HFF-Myc (cell line): Measurements from ENCODE around the gene LAMA4.

ENCODE experiments used
- DNase-seq: peaks from one replicate; pipeline ENCODE4 v3.0.0-alpha.2; 2011; ENCODE audit warnings: low read depth; ENCODE audit errors: extremely low read depth
- H3K4me3 ChIP-seq: replicated peaks from 2 replicates; pipeline ENCODE4 v1.5.1; 2011; ENCODE audit warnings: low read depth, mild to moderate bottlenecking, control low read depth, low read length
- CTCF ChIP-seq: IDR thresholded peaks from 2 replicates; pipeline ENCODE4 v1.5.1; 2012; ENCODE audit warnings: mild to moderate bottlenecking, low read depth, low read length, control low read depth; ENCODE audit errors: missing control alignments

Gene LAMA4

DNA sequence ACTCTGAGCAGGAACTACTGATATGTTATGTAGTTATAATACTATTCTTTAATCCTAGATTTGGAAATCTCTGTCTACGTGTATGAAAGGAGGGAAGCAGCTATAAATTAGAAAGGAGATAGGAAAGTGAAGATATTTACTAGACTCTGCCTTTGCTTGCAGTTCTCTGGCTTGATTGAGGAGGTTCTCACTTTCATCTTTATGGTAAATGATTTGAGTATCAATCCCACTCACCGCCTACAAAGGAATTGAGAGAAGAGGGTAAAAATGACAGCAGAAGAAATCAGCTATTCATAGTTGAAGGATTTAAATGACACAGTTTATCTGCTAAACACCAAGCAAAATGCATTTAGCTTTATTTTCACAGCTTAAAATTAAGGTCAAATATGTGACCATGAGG lies 99.7 kb downstream of the LAMA4 start:
- no peak for TF ChIP-seq CTCF
- DNase-seq = no peak
- H3K4me3 ChIP-seq = no peak overlapping the region

DNA sequence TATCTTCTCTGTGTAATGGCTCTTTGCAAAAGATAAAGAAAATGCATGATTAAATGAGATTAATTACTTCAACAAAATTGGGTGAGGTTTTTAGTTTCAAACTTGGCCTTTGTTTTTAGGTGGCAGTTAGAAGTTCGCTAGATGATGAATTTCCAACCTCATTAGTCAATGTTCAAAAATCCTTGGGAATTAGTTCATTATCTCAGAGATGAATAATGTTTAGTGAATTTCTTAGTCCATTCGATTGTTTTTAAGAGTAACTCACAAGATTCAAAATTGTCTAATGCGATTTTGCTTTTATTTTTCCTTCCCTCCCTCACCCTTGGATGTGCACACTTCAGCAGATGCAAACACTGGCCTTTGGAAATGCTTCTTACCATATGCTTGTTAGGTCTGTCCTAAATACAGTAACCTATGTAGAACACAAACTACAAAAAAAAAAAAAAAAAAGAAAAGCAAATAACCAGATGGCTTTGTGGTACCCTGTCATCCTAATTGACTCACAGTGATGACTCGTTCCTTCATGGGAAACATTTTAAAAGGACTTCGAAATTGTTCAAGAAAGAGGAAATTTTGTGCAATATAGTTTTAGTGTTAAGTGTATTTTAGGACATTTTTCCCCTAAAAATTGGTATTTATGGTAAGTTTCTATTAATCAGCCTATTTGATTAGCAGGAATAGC lies 100.3 kb downstream of the LAMA4 start:
- TF ChIP-seq CTCF = no peak
- no peak for DNase-seq
- H3K4me3 ChIP-seq = no peak overlapping the region

- no peak for TF ChIP-seq CTCF
- no peak for DNase-seq
- H3K4me3 ChIP-seq = no peak overlapping the region
Measured at GRCh38 chr6:112150363-112150762, 104.0 kb downstream of the LAMA4 start.

DNA sequence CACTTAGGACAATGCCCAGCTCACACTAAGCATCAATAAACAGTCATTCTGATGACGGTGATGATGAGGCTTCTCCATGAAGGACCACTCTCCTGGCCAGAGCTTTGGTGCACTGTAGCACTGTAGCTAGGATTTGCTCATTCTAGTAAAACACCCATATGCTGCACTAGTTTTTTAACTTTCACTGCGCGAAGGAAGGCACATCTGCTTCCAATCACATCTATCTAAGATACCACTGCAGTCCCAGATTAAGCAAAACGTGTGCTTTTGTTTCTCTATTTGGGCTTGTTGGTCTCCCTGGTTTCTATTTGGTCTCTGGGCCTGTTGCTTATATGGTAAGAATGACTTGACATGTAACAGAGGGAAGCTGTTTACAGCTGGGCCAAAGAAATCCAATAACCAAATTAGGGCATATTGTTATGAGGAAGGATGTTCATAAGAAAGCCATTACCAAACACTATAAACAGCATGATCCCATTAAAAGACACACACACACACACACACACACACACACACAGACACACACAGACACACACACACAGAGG lies 104.6 kb downstream of the LAMA4 start:
- no peak for TF ChIP-seq CTCF
- H3K4me3 ChIP-seq = no peak overlapping the region
- peak; percentile 93 for DNase-seq

DNA sequence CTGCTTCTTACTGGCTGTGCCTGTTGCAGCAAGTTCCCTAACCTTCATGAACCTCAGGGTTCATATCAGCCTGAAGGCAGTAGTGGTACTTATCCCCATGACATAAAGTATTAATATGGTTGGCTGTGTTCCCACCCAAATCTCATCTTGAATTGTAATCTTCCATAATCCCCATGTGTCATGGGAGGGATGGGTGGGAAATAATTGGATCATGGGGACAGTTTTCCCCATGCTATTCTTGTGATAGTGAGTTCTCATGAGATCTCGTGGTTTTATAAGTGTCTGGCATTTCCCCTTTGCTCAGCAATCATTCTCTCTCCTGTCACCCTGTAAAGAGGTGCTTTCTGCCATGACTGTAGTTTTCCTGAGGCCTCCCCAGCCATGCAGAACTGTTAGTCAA lies 105.1 kb downstream of the LAMA4 start:
- no peak for DNase-seq
- TF ChIP-seq CTCF = no peak

DNA sequence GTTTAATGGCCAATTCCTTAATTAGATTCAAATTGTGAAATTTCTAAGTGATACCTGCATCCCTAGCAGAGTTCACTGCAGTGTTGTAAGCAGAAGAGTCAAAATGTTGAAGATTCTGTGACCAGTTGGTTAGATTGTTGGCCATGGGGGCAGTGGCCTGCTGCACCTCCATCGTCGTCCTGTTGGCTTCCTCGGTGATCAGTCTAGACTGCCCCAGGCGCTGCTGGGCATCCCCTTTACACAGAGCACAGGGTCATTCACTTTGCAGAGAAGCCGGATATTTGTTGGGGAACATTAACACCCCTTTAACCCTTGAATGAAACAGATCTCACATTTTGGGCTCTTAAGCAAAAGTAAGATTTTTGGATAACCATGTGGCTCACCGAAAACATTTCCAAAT lies 106.3 kb downstream of the LAMA4 start:
- H3K4me3 ChIP-seq = no peak overlapping the region
- no peak for DNase-seq
- no peak for TF ChIP-seq CTCF

More for the DNA sequence above, 105.1 kb downstream of the LAMA4 start:
- no peak overlapping the region for H3K4me3 ChIP-seq

DNA sequence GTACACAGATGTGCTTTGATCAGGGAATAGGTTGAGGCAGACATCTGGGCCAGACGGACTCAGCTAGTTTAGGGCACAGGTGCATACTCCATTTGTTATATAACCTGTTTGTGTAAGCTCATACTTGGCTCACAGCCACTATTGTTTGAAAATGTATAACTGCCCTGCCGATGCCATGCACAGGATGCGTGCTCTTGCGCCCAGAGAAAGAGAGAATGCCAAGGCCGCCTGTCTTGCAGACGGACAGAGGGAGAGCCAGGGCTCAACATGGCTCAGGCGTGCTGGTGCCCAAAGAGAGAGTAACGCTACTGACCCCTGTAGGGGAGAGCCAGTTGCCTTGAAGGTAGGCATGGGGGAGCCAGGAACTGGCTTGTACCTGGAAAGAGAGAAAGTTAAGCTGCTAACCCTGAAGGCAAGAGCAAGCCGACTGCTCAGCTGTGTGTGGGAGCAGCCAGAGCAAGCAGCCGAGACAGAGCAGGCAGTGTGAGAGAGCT lies 109.2 kb downstream of the LAMA4 start:
- DNase-seq = no peak
- H3K4me3 ChIP-seq = no peak overlapping the region
- no peak for TF ChIP-seq CTCF
